Tibial nerve (tissue), 4 donors: ENCODE results near the gene HIPK2. TPM values are rescaled to one million over a fixed set of nuclear protein-coding genes. Genes with fewer than 3 reads are reported as not detected.
"Not testable (repeated sequence)": the region's sequence is repeated elsewhere in the genome, so short reads cannot be mapped to it uniquely, and the experiment has no call there.

Experiments used
- DNase-seq, 2 donors: peaks; one replicate each; pipeline ENCODE4 v3.0.0-alpha.2; 2019; ENCODE audit warnings: low spot score in 2 of 2
- H3K27ac ChIP-seq, 4 donors: fragments of 200-600 bp; sonication (generic) in 3 of 4; one replicate each; pipeline ENCODE4 v1.5.1; 2017 to 2019; ENCODE audit warnings: mild to moderate bottlenecking in 1 of 4
- H3K27me3 ChIP-seq, 2 donors: fragments of 200-600 bp; sonication (generic) in 1 of 2; one replicate each; pipeline versions ENCODE4 v1.5.1 to v1.6.0; 2017 to 2019
- H3K36me3 ChIP-seq, 3 donors: fragments of 200-600 bp; sonication (generic); one replicate each; pipeline ENCODE4 v1.5.1; 2018 to 2019
- H3K4me1 ChIP-seq, 4 donors: fragments of 200-600 bp; sonication (generic) in 3 of 4; one replicate each; pipeline ENCODE4 v1.5.1; 2017 to 2019
- H3K4me3 ChIP-seq, 4 donors: fragments of 200-600 bp; sonication (generic) in 3 of 4; one replicate each; pipeline ENCODE4 v1.5.1; 2017 to 2019; ENCODE audit warnings: mild to moderate bottlenecking in 1 of 4, moderate library complexity in 1 of 4
- H3K9me3 ChIP-seq, 4 donors: fragments of 200-600 bp; sonication (generic) in 3 of 4; one replicate each; pipeline ENCODE4 v1.5.1; 2017 to 2019
- CTCF ChIP-seq, 5 experiments: fragments of 200-600 bp in 3 of 5; fragments of 450-650 bp in 2 of 5; sonication (generic) in 3 of 5; IDR thresholded peaks; one replicate each; pipeline ENCODE4 v1.5.1; 2016 to 2019; ENCODE audit warnings: antibody characterized with exemption in 5 of 5, mild to moderate bottlenecking in 3 of 5, moderate library complexity in 2 of 5
- EP300 ChIP-seq, 2 donors: sonication (generic); formaldehyde crosslinking; IDR thresholded peaks; one replicate each; pipeline ENCODE4 v1.6.1; 2017; ENCODE audit warnings: antibody characterized with exemption in 2 of 2, mild to moderate bottlenecking in 1 of 2
- POLR2A ChIP-seq, 2 donors: fragments of 450-650 bp; IDR thresholded peaks; one replicate each; pipeline ENCODE4 v1.6.1; 2017; ENCODE audit warnings: antibody characterized with exemption in 2 of 2, mild to moderate bottlenecking in 2 of 2, moderate library complexity in 2 of 2
- WGBS, 2 donors: methylation state at CpG; one replicate each; pipeline ENCODE4 v1.1.5; 2018; 5-methylcytosine and 5-hydroxymethylcytosine counted together
- total RNA-seq, 4 donors: library from RNA; depleted of rRNA; stranded (reverse); fragments of >200 nt; gene quantifications; one replicate each; pipeline ENCODE4 v1.1.0, GENCODE V29; 2016

The HIPK2 gene
- total RNA-seq, 4 donors from 2014 or later = 24.9 to 41.1 (median 29.7) TPM

- Histone ChIP-seq H3K4me3 (no peak overlapping the region), H3K9me3 (no peaks in the 10 kb centered on the region), H3K4me1 (no peaks in the 10 kb centered on the region), H3K27me3 (no peaks in the 10 kb centered on the region), H3K36me3 (peaks cover 0 to 81% (median 0%) of the 10 kb centered on the region in 3 donors), H3K27ac (no peak overlapping the region)
- no peak for DNase-seq
- 88 to 97% methylated on average over 1 of the region's 1 CpG for WGBS, 2 donors
- TF ChIP-seq EP300 (IDR thresholded peaks at IDR 0.05) (no peak), POLR2A (IDR thresholded peaks at IDR 0.05) (no peak), CTCF (IDR thresholded peaks at IDR 0.05) (no peak)
Observed at GRCh38 chr7:139617074-139617473, 160.7 kb downstream of the HIPK2 start.

DNA sequence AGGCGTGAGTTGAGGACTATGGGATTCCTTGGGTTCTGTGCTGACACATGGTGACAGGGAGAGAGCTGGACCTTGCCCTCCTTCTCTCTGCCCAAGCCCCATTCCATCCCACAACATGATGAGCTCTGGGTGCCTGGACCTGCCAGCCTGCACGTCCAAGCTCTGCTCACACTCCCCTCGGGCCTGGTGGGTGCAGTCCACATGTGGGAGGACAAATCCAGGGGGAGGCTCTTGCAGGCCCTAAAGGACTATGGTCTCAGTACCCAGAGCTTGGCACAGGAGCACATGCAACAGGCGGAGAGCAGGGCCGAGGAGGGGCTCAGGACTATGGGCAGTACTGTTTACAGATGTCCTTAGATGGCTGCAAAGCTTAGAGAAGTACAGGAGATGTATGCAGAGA lies 162.9 kb downstream of the HIPK2 start:
- peaks cover 0 to 94% (median 0%) of the 10 kb centered on the region in 3 donors for H3K36me3 ChIP-seq
- H3K4me1 ChIP-seq = no peaks in the 10 kb centered on the region

DNA sequence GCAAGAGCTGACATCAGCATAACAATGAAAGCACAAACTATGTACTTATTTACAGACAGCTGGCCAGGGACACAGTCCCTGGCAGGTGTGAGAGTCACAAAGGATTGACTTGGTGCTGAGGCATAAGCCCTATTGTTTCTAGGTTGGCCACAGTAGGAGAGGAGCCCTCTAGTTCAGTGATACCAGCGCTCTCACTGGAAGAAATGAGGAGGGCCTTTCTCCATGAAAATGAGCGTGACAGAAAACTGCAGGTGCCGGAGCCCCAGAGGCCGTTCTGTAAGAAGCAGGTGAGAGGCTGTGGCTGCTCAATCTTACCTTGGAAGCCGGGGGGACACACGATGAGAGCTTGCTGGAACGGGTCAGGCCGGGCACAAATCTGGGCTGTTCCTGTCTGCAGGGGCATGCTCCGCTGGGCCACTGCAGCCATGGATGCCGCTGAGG lies 163.8 kb downstream of the HIPK2 start:
- WGBS, 2 donors = 83 to 84% methylated on average over 10 of the region's 10 CpGs
- Histone ChIP-seq H3K27me3 (no peaks in the 10 kb centered on the region), H3K36me3 (peaks cover 0 to 93% (median 3%) of the 10 kb centered on the region in 3 donors), H3K4me3 (no peak overlapping the region), H3K9me3 (no peaks in the 10 kb centered on the region), H3K27ac (no peak overlapping the region), H3K4me1 (no peaks in the 10 kb centered on the region)
- TF ChIP-seq EP300 (IDR thresholded peaks at IDR 0.05) (no peak), POLR2A (IDR thresholded peaks at IDR 0.05) (no peak), CTCF (IDR thresholded peaks at IDR 0.05) (no peak)
- DNase-seq = no peak

More for the DNA sequence above, 162.9 kb downstream of the HIPK2 start:
- 88 to 90% methylated on average over 5 of the region's 5 CpGs for WGBS, 2 donors
- no peaks in the 10 kb centered on the region for H3K9me3 ChIP-seq
- no peak overlapping the region for H3K4me3 ChIP-seq
- TF ChIP-seq POLR2A (IDR thresholded peaks at IDR 0.05) = no peak
- TF ChIP-seq EP300 (IDR thresholded peaks at IDR 0.05) = no peak
- TF ChIP-seq CTCF (IDR thresholded peaks at IDR 0.05) = no peak
- H3K27ac ChIP-seq = no peak overlapping the region
- no peak for DNase-seq
- H3K27me3 ChIP-seq = no peaks in the 10 kb centered on the region

DNA sequence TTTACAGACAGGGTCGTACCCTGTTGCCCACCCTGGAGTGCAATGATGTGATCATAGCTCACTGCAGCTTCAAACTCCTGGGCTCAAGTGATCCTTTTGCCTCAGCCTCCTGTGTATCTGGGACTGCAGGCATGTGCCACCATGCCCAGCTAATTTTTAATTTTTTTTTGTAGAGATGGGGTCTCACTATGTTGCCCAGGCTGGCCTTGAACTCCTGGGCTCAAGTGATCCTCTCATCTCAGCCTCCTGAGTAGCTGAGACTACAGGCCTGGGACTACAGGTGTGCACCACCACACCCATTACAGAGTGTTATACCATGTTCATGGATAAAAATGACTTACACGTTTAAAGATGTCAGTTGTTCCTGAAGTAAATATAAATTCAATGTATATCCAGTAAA lies 166.2 kb downstream of the HIPK2 start:
- not testable (repeated sequence) for H3K9me3 ChIP-seq, H3K27me3 ChIP-seq, DNase-seq, H3K4me3 ChIP-seq, H3K4me1 ChIP-seq, H3K27ac ChIP-seq
- H3K36me3 ChIP-seq = peaks cover 0 to 92% (median 3%) of the 10 kb centered on the region in 3 donors
- WGBS, 2 donors = 93 to 98% methylated on average over 2 of the region's 2 CpGs

DNA sequence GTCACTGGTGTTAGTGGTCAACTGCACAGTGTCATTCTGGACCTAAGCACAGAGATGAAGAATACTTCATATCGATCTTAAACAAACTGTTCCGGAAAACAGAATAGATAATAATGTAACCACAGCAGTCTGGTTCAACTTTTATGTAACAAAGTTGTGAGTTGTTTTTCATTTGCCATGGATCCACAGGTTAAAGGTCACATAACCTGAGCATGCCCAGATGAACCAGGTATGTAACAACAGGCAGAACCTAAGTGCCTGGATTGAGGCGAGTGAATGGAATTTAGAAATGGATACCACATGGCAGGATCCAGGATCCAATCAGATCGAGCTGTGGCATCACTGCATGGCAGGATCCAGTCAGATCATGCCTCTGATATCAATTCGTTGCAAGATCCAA lies 167.2 kb downstream of the HIPK2 start:
- Histone ChIP-seq H3K4me3 (no peak overlapping the region), H3K27ac (no peak overlapping the region)
- DNase-seq = no peak

More for the DNA sequence above, 167.2 kb downstream of the HIPK2 start:
- no peaks in the 10 kb centered on the region for H3K27me3 ChIP-seq
- no peaks in the 10 kb centered on the region for H3K4me1 ChIP-seq
- TF ChIP-seq POLR2A (IDR thresholded peaks at IDR 0.05) = no peak
- no peak for TF ChIP-seq EP300 (IDR thresholded peaks at IDR 0.05)
- no peak for TF ChIP-seq CTCF (IDR thresholded peaks at IDR 0.05)
- H3K36me3 ChIP-seq = peaks cover 0 to 86% (median 3%) of the 10 kb centered on the region in 3 donors
- no peaks in the 10 kb centered on the region for H3K9me3 ChIP-seq
- WGBS, 2 donors = 82 to 86% methylated on average over 5 of the region's 5 CpGs
